ENCODE results near the gene SAV1.

SAV1 gene

DNA sequence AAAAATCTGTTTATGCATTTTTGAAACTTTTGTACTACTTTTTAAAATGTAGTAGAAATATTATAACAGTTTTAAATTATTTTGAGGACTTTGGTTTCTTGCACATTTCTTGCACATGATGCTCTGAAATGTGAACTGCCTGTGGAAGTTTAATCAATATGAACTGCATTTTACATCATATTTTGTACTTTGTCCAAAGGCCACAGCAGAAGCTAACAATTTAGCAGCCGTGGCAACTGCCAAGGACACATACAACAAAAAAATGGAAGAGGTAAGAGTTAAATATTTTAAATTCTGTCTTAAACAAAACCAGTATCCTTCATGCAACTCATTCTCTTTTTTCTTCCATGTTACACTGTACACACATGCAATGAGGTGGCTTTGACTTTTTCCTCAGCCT lies 45.1 kb downstream of the SAV1 start:
- TF ChIP-seq, protein P1, sequence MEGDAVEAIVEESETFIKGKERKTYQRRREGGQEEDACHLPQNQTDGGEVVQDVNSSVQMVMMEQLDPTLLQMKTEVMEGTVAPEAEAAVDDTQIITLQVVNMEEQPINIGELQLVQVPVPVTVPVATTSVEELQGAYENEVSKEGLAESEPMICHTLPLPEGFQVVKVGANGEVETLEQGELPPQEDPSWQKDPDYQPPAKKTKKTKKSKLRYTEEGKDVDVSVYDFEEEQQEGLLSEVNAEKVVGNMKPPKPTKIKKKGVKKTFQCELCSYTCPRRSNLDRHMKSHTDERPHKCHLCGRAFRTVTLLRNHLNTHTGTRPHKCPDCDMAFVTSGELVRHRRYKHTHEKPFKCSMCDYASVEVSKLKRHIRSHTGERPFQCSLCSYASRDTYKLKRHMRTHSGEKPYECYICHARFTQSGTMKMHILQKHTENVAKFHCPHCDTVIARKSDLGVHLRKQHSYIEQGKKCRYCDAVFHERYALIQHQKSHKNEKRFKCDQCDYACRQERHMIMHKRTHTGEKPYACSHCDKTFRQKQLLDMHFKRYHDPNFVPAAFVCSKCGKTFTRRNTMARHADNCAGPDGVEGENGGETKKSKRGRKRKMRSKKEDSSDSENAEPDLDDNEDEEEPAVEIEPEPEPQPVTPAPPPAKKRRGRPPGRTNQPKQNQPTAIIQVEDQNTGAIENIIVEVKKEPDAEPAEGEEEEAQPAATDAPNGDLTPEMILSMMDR (IDR thresholded peaks at IDR 0.05; ENCODE audit: low read depth, low read length) = no peak
- H3K36me3 ChIP-seq = peaks cover 25% of the 10 kb centered on the region
- DNase-seq = no peak
- no peak overlapping the region for H3K4me3 ChIP-seq (ENCODE audit: low read depth, low read length)
- H3K27ac ChIP-seq = no peak overlapping the region
- no peaks in the 10 kb centered on the region for H3K9me3 ChIP-seq (ENCODE audit: severe bottlenecking)
- no peaks in the 10 kb centered on the region for H3K27me3 ChIP-seq (ENCODE audit: insufficient read depth, low read depth, severe bottlenecking)

DNA sequence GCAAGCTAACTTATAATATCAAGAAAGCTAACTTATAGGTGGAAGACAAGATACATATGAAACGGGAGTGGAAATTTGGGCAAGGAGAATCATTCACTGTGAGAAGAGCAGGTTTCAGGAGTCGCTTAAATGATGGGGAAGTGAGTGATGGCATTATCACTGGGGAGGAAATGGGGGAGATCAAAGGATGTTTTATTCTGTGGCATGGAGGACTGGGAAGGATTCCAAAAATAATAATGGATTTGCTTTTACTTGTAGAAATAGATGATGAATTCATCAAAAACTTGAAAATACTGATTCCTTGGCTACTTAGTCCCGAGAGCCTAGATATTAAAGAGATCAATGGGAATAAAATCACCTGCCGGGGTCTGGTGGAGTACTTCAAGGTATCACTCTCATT lies 47.8 kb downstream of the SAV1 start:
- Histone ChIP-seq H3K27me3 (ENCODE audit: insufficient read depth, low read depth, severe bottlenecking) (no peaks in the 10 kb centered on the region), H3K4me3 (ENCODE audit: low read depth, low read length) (no peak overlapping the region), H3K36me3 (peaks cover 13% of the 10 kb centered on the region), H3K9me3 (ENCODE audit: severe bottlenecking) (no peaks in the 10 kb centered on the region), H3K27ac (no peak overlapping the region)
- no peak for DNase-seq
- TF ChIP-seq, protein P1 (IDR thresholded peaks at IDR 0.05; ENCODE audit: low read depth, low read length) = no peak

DNA sequence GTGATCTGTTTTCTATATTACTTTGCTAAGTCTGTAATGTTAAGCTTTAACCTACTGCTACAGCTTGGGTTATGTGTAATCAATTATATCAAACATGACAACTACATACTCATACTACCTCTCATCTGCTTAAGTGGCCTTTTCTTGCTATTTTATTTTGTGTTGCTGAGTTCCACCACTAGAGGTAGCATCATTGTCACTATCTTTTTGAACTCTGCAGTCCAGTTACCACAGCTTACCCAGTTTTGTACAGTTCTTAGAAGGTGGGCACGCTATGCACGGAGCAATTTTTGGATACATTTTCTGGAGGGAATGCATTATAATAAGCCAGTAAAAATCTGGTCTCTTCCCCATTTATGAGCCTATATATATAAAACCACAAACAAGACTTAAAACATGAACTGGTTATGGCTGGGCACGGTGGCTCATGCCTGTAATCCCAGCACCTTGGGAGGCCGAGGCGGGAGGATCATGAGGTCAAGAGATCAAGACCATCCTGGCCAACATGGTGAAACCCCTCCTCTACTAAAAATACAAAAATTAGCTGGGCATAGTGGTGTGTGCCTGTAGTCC lies 48.5 kb downstream of the SAV1 start:
- H3K27me3 ChIP-seq (ENCODE audit: insufficient read depth, low read depth, severe bottlenecking) = no peaks in the 10 kb centered on the region
- no peak overlapping the region for H3K27ac ChIP-seq
- DNase-seq = no peak
- H3K4me3 ChIP-seq (ENCODE audit: low read depth, low read length) = no peak overlapping the region
- H3K36me3 ChIP-seq = peaks cover 10% of the 10 kb centered on the region
- no peaks in the 10 kb centered on the region for H3K9me3 ChIP-seq (ENCODE audit: severe bottlenecking)
- TF ChIP-seq, protein P1 (IDR thresholded peaks at IDR 0.05; ENCODE audit: low read depth, low read length) = peak; percentile 62

DNA sequence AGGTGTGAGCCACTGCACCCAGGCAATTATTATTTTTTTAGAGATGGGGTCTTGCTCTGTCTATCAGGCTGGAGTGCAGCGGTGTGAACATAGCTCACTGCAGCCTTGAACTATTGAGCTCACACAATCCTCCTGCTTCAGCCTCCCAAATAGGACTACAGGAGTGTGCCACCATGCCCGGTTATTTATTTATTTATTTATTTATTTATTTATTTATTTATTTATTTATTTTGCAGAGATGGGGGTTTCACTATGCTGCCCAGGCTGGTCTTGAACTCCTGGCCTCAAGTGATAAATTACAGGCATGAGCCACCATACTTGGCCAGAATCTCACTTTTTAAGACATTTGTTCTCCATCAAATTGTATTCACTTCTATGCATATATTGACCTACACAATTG lies 51.8 kb downstream of the SAV1 start:
- H3K27me3 ChIP-seq (ENCODE audit: insufficient read depth, low read depth, severe bottlenecking) = no peaks in the 10 kb centered on the region
- no peak overlapping the region for H3K4me3 ChIP-seq (ENCODE audit: low read depth, low read length)
- H3K9me3 ChIP-seq (ENCODE audit: severe bottlenecking) = no peaks in the 10 kb centered on the region
- DNase-seq = no peak
- TF ChIP-seq, protein P1 (IDR thresholded peaks at IDR 0.05; ENCODE audit: low read depth, low read length) = no peak
- H3K27ac ChIP-seq = no peak overlapping the region
- H3K36me3 ChIP-seq = no peaks in the 10 kb centered on the region

DNA sequence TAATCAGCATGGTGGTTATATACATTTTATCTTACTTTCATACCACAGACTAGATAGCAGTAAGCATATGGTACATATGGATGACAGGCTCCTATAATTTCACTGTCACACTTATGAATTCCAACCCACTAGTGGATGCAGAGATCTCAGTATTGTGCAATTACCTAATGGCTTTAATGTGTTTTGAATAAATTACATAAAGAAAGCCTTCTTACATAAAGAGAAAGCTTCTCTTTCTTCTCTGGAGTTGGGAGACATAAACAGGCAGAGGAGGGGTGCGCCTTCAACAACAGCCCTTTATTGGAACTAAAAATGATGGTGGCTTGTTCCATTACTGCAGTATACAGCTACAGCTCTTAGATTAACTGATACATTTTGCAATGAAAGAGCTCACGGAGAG lies 52.6 kb downstream of the SAV1 start:
- Histone ChIP-seq H3K4me3 (ENCODE audit: low read depth, low read length) (no peak overlapping the region), H3K36me3 (no peaks in the 10 kb centered on the region), H3K27me3 (ENCODE audit: insufficient read depth, low read depth, severe bottlenecking) (no peaks in the 10 kb centered on the region), H3K27ac (no peak overlapping the region), H3K9me3 (ENCODE audit: severe bottlenecking) (no peaks in the 10 kb centered on the region)
- DNase-seq = no peak
- TF ChIP-seq, protein P1 (IDR thresholded peaks at IDR 0.05; ENCODE audit: low read depth, low read length) = no peak

DNA sequence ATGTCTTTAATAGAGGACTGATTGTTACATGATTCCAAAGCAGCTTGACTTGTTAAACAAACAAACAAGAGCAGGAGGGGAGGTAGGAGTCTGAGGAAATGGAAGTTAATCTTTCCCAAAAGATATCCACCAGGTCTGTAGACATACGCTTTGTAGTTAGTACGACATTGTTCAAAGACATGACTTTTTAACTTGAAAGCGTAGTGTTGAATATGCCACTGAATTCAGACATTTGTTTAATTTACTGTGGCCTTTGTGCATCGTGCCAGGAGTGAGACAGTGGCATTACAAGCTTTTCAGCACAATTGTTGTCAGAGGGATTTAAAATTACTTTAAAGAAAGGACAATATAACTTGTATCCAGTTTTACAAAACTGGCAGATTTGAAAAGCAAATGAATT lies 53.0 kb downstream of the SAV1 start:
- Histone ChIP-seq H3K27me3 (ENCODE audit: insufficient read depth, low read depth, severe bottlenecking) (no peaks in the 10 kb centered on the region), H3K27ac (no peak overlapping the region), H3K9me3 (ENCODE audit: severe bottlenecking) (no peaks in the 10 kb centered on the region), H3K4me3 (ENCODE audit: low read depth, low read length) (no peak overlapping the region), H3K36me3 (no peaks in the 10 kb centered on the region)
- no peak for DNase-seq
- TF ChIP-seq, protein P1 (IDR thresholded peaks at IDR 0.05; ENCODE audit: low read depth, low read length) = no peak
